ENCODE measurements around the gene FFAR2. TPM values are rescaled to one million over a fixed set of nuclear protein-coding genes. Genes with fewer than 3 reads are reported as not detected.

The FFAR2 gene
- total RNA-seq, 2 donors from 2014 or later = not detected

GRCh38 chr19:35417713-35418534, 30.1 kb upstream of the FFAR2 start:
- Histone ChIP-seq H3K27ac (ENCODE audit: low read depth, low read length) (no peak overlapping the region), H3K9ac (ENCODE audit: extremely low read depth, low read length, poor library complexity, severe bottlenecking) (no peak overlapping the region), H3K36me3 (ENCODE audit: control insufficient read depth, insufficient read depth, low read length) (no peaks in the 10 kb centered on the region), H3K27me3 (ENCODE audit: control insufficient read depth, insufficient read depth, low read length, poor library complexity, severe bottlenecking) (no peaks in the 10 kb centered on the region), H3K4me3 (ENCODE audit: low read length) (no peak overlapping the region), H3K4me1 (ENCODE audit: control insufficient read depth, insufficient read depth, low read length) (no peaks in the 10 kb centered on the region), H3K9me3 (ENCODE audit: control insufficient read depth, low read length) (no peaks in the 10 kb centered on the region)
- peaks cover 29% of the 10 kb centered on the region for H3K27me3 Mint-ChIP-seq (ENCODE audit: insufficient read depth)
- H3K9me3 Mint-ChIP-seq = no peaks in the 10 kb centered on the region
- DNase-seq = no peak
- no peak overlapping the region for H3K4me3 Mint-ChIP-seq
- H3K4me1 Mint-ChIP-seq = no peaks in the 10 kb centered on the region
- TF ChIP-seq, protein P1, sequence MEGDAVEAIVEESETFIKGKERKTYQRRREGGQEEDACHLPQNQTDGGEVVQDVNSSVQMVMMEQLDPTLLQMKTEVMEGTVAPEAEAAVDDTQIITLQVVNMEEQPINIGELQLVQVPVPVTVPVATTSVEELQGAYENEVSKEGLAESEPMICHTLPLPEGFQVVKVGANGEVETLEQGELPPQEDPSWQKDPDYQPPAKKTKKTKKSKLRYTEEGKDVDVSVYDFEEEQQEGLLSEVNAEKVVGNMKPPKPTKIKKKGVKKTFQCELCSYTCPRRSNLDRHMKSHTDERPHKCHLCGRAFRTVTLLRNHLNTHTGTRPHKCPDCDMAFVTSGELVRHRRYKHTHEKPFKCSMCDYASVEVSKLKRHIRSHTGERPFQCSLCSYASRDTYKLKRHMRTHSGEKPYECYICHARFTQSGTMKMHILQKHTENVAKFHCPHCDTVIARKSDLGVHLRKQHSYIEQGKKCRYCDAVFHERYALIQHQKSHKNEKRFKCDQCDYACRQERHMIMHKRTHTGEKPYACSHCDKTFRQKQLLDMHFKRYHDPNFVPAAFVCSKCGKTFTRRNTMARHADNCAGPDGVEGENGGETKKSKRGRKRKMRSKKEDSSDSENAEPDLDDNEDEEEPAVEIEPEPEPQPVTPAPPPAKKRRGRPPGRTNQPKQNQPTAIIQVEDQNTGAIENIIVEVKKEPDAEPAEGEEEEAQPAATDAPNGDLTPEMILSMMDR (conservative IDR thresholded peaks at IDR 0.05) = no peak
- WGBS, 2 experiments (ENCODE audit: insufficient coverage in 1 of 2, insufficient read length in 1 of 2) = 87 to 100% methylated on average over 6 to 7 of the region's 7 CpGs
- no peak overlapping the region for H3K27ac Mint-ChIP-seq
- no peaks in the 10 kb centered on the region for H3K36me3 Mint-ChIP-seq (ENCODE audit: low read depth)

GRCh38 chr19:35419046-35419445, 29.0 kb upstream of the FFAR2 start:
- H3K27ac ChIP-seq (ENCODE audit: low read depth, low read length) = no peak overlapping the region
- no peak overlapping the region for H3K9ac ChIP-seq (ENCODE audit: extremely low read depth, low read length, poor library complexity, severe bottlenecking)
- no peak overlapping the region for H3K27ac Mint-ChIP-seq
- H3K4me1 Mint-ChIP-seq = no peaks in the 10 kb centered on the region
- H3K9me3 Mint-ChIP-seq = no peaks in the 10 kb centered on the region
- H3K4me3 ChIP-seq (ENCODE audit: low read length) = no peak overlapping the region
- peaks cover 29% of the 10 kb centered on the region for H3K27me3 Mint-ChIP-seq (ENCODE audit: insufficient read depth)
- DNase-seq = no peak
- TF ChIP-seq, protein P1 (conservative IDR thresholded peaks at IDR 0.05) = no peak
- 74 to 82% methylated on average over 3 of the region's 3 CpGs for WGBS, 2 experiments (ENCODE audit: insufficient coverage in 1 of 2, insufficient read length in 1 of 2)
- H3K9me3 ChIP-seq (ENCODE audit: control insufficient read depth, low read length) = no peaks in the 10 kb centered on the region
- no peaks in the 10 kb centered on the region for H3K36me3 ChIP-seq (ENCODE audit: control insufficient read depth, insufficient read depth, low read length)
- H3K27me3 ChIP-seq (ENCODE audit: control insufficient read depth, insufficient read depth, low read length, poor library complexity, severe bottlenecking) = no peaks in the 10 kb centered on the region
- no peaks in the 10 kb centered on the region for H3K36me3 Mint-ChIP-seq (ENCODE audit: low read depth)
- H3K4me1 ChIP-seq (ENCODE audit: control insufficient read depth, insufficient read depth, low read length) = no peaks in the 10 kb centered on the region
- H3K4me3 Mint-ChIP-seq = no peak overlapping the region

DNA sequence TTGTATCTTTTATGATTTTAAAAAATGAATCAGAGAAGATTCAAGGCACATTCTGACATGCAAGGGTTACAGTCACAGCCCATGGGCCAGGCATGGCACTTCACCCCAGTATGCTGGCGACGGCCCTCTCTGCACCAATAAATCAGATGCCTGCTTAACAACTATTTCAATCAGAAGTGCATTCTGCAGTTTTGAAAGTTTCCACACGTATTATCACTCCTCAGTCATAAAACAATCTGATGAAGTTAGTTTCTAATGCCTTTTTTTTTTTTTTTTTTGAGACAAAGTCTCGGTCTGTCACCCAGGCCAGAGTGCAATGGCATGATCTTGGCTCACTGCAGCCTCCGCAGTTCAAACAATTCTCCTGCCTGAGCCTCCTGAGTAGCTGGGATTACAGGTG, 28.3 kb upstream of the FFAR2 start:
- no peak for DNase-seq

More for the DNA sequence above, 28.3 kb upstream of the FFAR2 start:
- Mint-ChIP-seq H3K4me3 (no peak overlapping the region), H3K4me1 (no peaks in the 10 kb centered on the region), H3K9me3 (no peaks in the 10 kb centered on the region), H3K27ac (no peak overlapping the region), H3K36me3 (ENCODE audit: low read depth) (no peaks in the 10 kb centered on the region), H3K27me3 (ENCODE audit: insufficient read depth) (peaks cover 29% of the 10 kb centered on the region)
- H3K4me1 ChIP-seq (ENCODE audit: control insufficient read depth, insufficient read depth, low read length) = no peaks in the 10 kb centered on the region
- H3K27me3 ChIP-seq (ENCODE audit: control insufficient read depth, insufficient read depth, low read length, poor library complexity, severe bottlenecking) = no peaks in the 10 kb centered on the region
- H3K27ac ChIP-seq (ENCODE audit: low read depth, low read length) = no peak overlapping the region
- TF ChIP-seq, protein P1 (conservative IDR thresholded peaks at IDR 0.05) = no peak
- no peak overlapping the region for H3K9ac ChIP-seq (ENCODE audit: extremely low read depth, low read length, poor library complexity, severe bottlenecking)
- no peak overlapping the region for H3K4me3 ChIP-seq (ENCODE audit: low read length)
- no peaks in the 10 kb centered on the region for H3K9me3 ChIP-seq (ENCODE audit: control insufficient read depth, low read length)
- 88 to 89% methylated on average over 2 to 5 of the region's 5 CpGs for WGBS, 2 experiments (ENCODE audit: insufficient coverage in 1 of 2, insufficient read length in 1 of 2)
- no peaks in the 10 kb centered on the region for H3K36me3 ChIP-seq (ENCODE audit: control insufficient read depth, insufficient read depth, low read length)
